ENCODE measurements around the gene FAM227B.

Gene FAM227B

GRCh38 chr15:49428409-49429095 lies 192.1 kb downstream of the FAM227B start:
- H3K4me2 ChIP-seq (ENCODE audit: low read depth, low read length, poor library complexity, severe bottlenecking): no peak overlapping the region
- H4K20me1 ChIP-seq (ENCODE audit: insufficient read depth, low read length, poor library complexity, severe bottlenecking): no peaks in the 10 kb centered on the region
- H2AFZ ChIP-seq (ENCODE audit: low read length): no peak overlapping the region
- H3K9me3 ChIP-seq (ENCODE audit: insufficient read depth, low read depth, low read length): no peaks in the 10 kb centered on the region
- TF ChIP-seq CTCF (conservative IDR thresholded peaks at IDR 0.05; ENCODE audit: low read length): no peak
- no peak for TF ChIP-seq EZH2phosphoT487 (IDR thresholded peaks at IDR 0.05; ENCODE audit: borderline replicate concordance)
- H3K36me3 ChIP-seq (ENCODE audit: insufficient read depth, low read length): no peaks in the 10 kb centered on the region
- no peak overlapping the region for H3K9ac ChIP-seq (ENCODE audit: low read depth, low read length, poor library complexity, severe bottlenecking)
- no peaks in the 10 kb centered on the region for H3K4me1 ChIP-seq (ENCODE audit: insufficient read depth, low read length, poor library complexity, severe bottlenecking)
- H3K4me3 ChIP-seq (ENCODE audit: low read length, poor library complexity, severe bottlenecking): no peak overlapping the region
- no peaks in the 10 kb centered on the region for H3K9me2 ChIP-seq (replicated peaks; ENCODE audit: low read depth, low read length)
- H3K79me2 ChIP-seq (ENCODE audit: insufficient read depth, low read length): no peaks in the 10 kb centered on the region
- no peaks in the 10 kb centered on the region for H3F3A ChIP-seq (ENCODE audit: low read depth)
- no peaks in the 10 kb centered on the region for H3K27me3 ChIP-seq (ENCODE audit: insufficient read depth, low read length, poor library complexity, severe bottlenecking)

- Histone ChIP-seq H2AFZ (ENCODE audit: low read length) (no peak overlapping the region), H3K4me1 (ENCODE audit: insufficient read depth, low read length, poor library complexity, severe bottlenecking) (peaks cover under 1% of the 10 kb centered on the region), H3K27me3 (ENCODE audit: insufficient read depth, low read length, poor library complexity, severe bottlenecking) (no peaks in the 10 kb centered on the region), H4K20me1 (ENCODE audit: insufficient read depth, low read length, poor library complexity, severe bottlenecking) (no peaks in the 10 kb centered on the region), H3K4me3 (ENCODE audit: low read length, poor library complexity, severe bottlenecking) (no peak overlapping the region), H3F3A (ENCODE audit: low read depth) (no peaks in the 10 kb centered on the region), H3K9ac (ENCODE audit: low read depth, low read length, poor library complexity, severe bottlenecking) (no peak overlapping the region), H3K4me2 (ENCODE audit: low read depth, low read length, poor library complexity, severe bottlenecking) (no peak overlapping the region), H3K79me2 (ENCODE audit: insufficient read depth, low read length) (no peaks in the 10 kb centered on the region), H3K9me2 (replicated peaks; ENCODE audit: low read depth, low read length) (no peaks in the 10 kb centered on the region), H3K9me3 (ENCODE audit: insufficient read depth, low read depth, low read length) (no peaks in the 10 kb centered on the region), H3K36me3 (ENCODE audit: insufficient read depth, low read length) (no peaks in the 10 kb centered on the region)
- TF ChIP-seq CTCF (conservative IDR thresholded peaks at IDR 0.05; ENCODE audit: low read length): no peak
- TF ChIP-seq EZH2phosphoT487 (IDR thresholded peaks at IDR 0.05; ENCODE audit: borderline replicate concordance): no peak
Measured at GRCh38 chr15:49427372-49427771, 193.2 kb downstream of the FAM227B start.

GRCh38 chr15:49424954-49425353 lies 195.7 kb downstream of the FAM227B start:
- no peaks in the 10 kb centered on the region for H3K36me3 ChIP-seq (ENCODE audit: insufficient read depth, low read length)
- TF ChIP-seq EZH2phosphoT487 (IDR thresholded peaks at IDR 0.05; ENCODE audit: borderline replicate concordance) (no peak), CTCF (conservative IDR thresholded peaks at IDR 0.05; ENCODE audit: low read length) (no peak)
- H3K4me2 ChIP-seq (ENCODE audit: low read depth, low read length, poor library complexity, severe bottlenecking): no peak overlapping the region
- H3K9me2 ChIP-seq (replicated peaks; ENCODE audit: low read depth, low read length): no peaks in the 10 kb centered on the region
- H3K4me3 ChIP-seq (ENCODE audit: low read length, poor library complexity, severe bottlenecking): no peak overlapping the region
- H3K27me3 ChIP-seq (ENCODE audit: insufficient read depth, low read length, poor library complexity, severe bottlenecking): no peaks in the 10 kb centered on the region
- no peaks in the 10 kb centered on the region for H3F3A ChIP-seq (ENCODE audit: low read depth)
- H3K9ac ChIP-seq (ENCODE audit: low read depth, low read length, poor library complexity, severe bottlenecking): no peak overlapping the region
- H3K9me3 ChIP-seq (ENCODE audit: insufficient read depth, low read depth, low read length): no peaks in the 10 kb centered on the region
- no peaks in the 10 kb centered on the region for H4K20me1 ChIP-seq (ENCODE audit: insufficient read depth, low read length, poor library complexity, severe bottlenecking)
- peaks cover 6% of the 10 kb centered on the region for H3K4me1 ChIP-seq (ENCODE audit: insufficient read depth, low read length, poor library complexity, severe bottlenecking)
- no peak overlapping the region for H2AFZ ChIP-seq (ENCODE audit: low read length)
- H3K79me2 ChIP-seq (ENCODE audit: insufficient read depth, low read length): no peaks in the 10 kb centered on the region

Data from Loucy (cell line).